DOHH2 (cell line): Measurements from ENCODE around the gene CABCOCO1.

Experiments
- CTCF ChIP-seq: fragments of 200-600 bp; sonication (generic); IDR thresholded peaks from one replicate; pipeline ENCODE4 v1.5.1; 2014; ENCODE audit warnings: antibody characterized with exemption, mild to moderate bottlenecking, low read depth, low read length; ENCODE audit not compliant: poor library complexity, severe bottlenecking
- EZH2phosphoT487 ChIP-seq: fragments of 200-600 bp; sonication (generic); IDR thresholded peaks from 2 replicates; pipeline ENCODE4 v1.6.1; 2017; ENCODE audit warnings: borderline replicate concordance, mild to moderate bottlenecking, antibody characterized with exemption, low read length, moderate library complexity, mixed read lengths

- TF ChIP-seq CTCF = no peak
- no peak for TF ChIP-seq EZH2phosphoT487
Observed at GRCh38 chr10:61803269-61803668, 140.5 kb downstream of the CABCOCO1 start.
